Fibroblast of skin of scalp (primary cell): ENCODE results near the gene ESYT2.
A peak's percentile ranks its signal among the peaks of the same experiment; 100 is the strongest.

Experiments used
- DNase-seq: peaks from one replicate; pipeline ENCODE4 v3.0.0-alpha.2; 2013

Gene ESYT2

GRCh38 chr7:158802535-158803366 lies 26.6 kb downstream of the ESYT2 start:
- peak; percentile 77 for DNase-seq

GRCh38 chr7:158798741-158799140 lies 30.6 kb downstream of the ESYT2 start:
- peak; percentile 56 for DNase-seq

- no peak for DNase-seq
Measured at GRCh38 chr7:158796667-158797066, 32.6 kb downstream of the ESYT2 start.

- no peak for DNase-seq
Measured at GRCh38 chr7:158795272-158795671, 34.0 kb downstream of the ESYT2 start.

GRCh38 chr7:158791107-158791506 lies 38.2 kb downstream of the ESYT2 start:
- no peak for DNase-seq

- DNase-seq: no peak
Measured at GRCh38 chr7:158789842-158790241, 39.5 kb downstream of the ESYT2 start.

- DNase-seq: no peak
Measured at GRCh38 chr7:158786898-158787297, 42.4 kb downstream of the ESYT2 start.

- no peak for DNase-seq
Measured at GRCh38 chr7:158784270-158784669, 45.0 kb downstream of the ESYT2 start.

- DNase-seq: no peak
Measured at GRCh38 chr7:158783595-158783994, 45.7 kb downstream of the ESYT2 start.

GRCh38 chr7:158782761-158783401 lies 46.4 kb downstream of the ESYT2 start:
- peak; percentile 46 for DNase-seq

- no peak for DNase-seq
Measured at GRCh38 chr7:158781974-158782664, 47.2 kb downstream of the ESYT2 start.

GRCh38 chr7:158781217-158781973 lies 47.9 kb downstream of the ESYT2 start:
- DNase-seq: no peak

GRCh38 chr7:158779061-158780000 lies 50.0 kb downstream of the ESYT2 start:
- no peak for DNase-seq

GRCh38 chr7:158778471-158778870 lies 50.8 kb downstream of the ESYT2 start:
- DNase-seq: peak; percentile 64

- DNase-seq: no peak
Measured at GRCh38 chr7:158777793-158778192, 51.5 kb downstream of the ESYT2 start.

- no peak for DNase-seq
Measured at GRCh38 chr7:158776474-158776873, 52.8 kb downstream of the ESYT2 start.

GRCh38 chr7:158774952-158775351 lies 54.4 kb downstream of the ESYT2 start:
- DNase-seq: peak; percentile 37

GRCh38 chr7:158772916-158773315 lies 56.4 kb downstream of the ESYT2 start:
- DNase-seq: no peak

GRCh38 chr7:158771213-158771834 lies 58.0 kb downstream of the ESYT2 start:
- no peak for DNase-seq

GRCh38 chr7:158767707-158768106 lies 61.6 kb downstream of the ESYT2 start:
- no peak for DNase-seq
